HepG2 (cell line): Measurements from ENCODE around the gene ST6GALNAC3. TPM values are rescaled to one million over a fixed set of nuclear protein-coding genes. Genes with fewer than 3 reads are reported as not detected.

Experiments used
- ATAC-seq: fragments of 200-7000 bp; cut with Tn5 transposase; 3 replicates; pipeline ENCODE4 v1.9.1; 2020; ENCODE audit warnings: mild to moderate bottlenecking, moderate library complexity
- BruUV-seq: library from RNA; stranded (reverse); fragments of 400-500 nt; replicated peaks from 2 replicates; lab custom pipeline; 2021; lab: Mats Ljungman, UMichigan
- CTCF ChIA-PET: fragments of 300-600 bp; formaldehyde crosslinking; extraction: SDS; loops from one replicate; lab custom pipeline; 2021; ENCODE audit warnings: low total read pairs, inconsistent platforms, low intra/inter-chr PET ratio; lab: Yijun Ruan, JAX
- POLR2A ChIA-PET: fragments of 350-600 bp; sonication (Branson Sonifier 250); formaldehyde crosslinking; loops from one replicate; lab custom pipeline; 2020; ENCODE audit warnings: antibody characterized with exemption, inconsistent platforms; lab: Yijun Ruan, JAX
- DNase-seq: peaks from one replicate; pipeline ENCODE4 v3.0.0-alpha.2; 2015; ENCODE audit warnings: low spot score
- FAIRE-seq: peaks from 3 replicates; lab custom pipeline; 2011; peaks lifted over from hg19 to GRCh38; lab: Jason Lieb, UNC
- H2AFZ ChIP-seq: one replicate; pipeline ENCODE4 v1.6.1; 2011; ENCODE audit warnings: low read length, inconsistent platforms
- H3K27ac ChIP-seq: fragments of 300-600 bp; 3 replicates; pipeline ENCODE4 v1.8.0; 2011; ENCODE audit warnings: mixed run types, mild to moderate bottlenecking, mixed read lengths, low read length, inconsistent platforms; ENCODE audit not compliant: insufficient read depth; ENCODE audit errors: extremely low read length
- H3K27me3 ChIP-seq, 2 experiments: fragments of 200-600 bp in 1 of 2; 2 replicates in 1 of 2; 3 replicates in 1 of 2; pipeline versions ENCODE4 v1.6.0 to v1.8.0; 2011; ENCODE audit warnings: low read length in 2 of 2, mild to moderate bottlenecking in 2 of 2, moderate library complexity in 2 of 2, inconsistent platforms in 1 of 2; ENCODE audit not compliant: insufficient read depth in 2 of 2, control insufficient read depth in 1 of 2
- H3K36me3 ChIP-seq, 2 experiments: fragments of 200-600 bp in 1 of 2; replicated peaks in 1 of 2; 2 replicates in 1 of 2; 3 replicates in 1 of 2; pipeline versions ENCODE4 v1.5.1 to v1.8.0; 2011; ENCODE audit warnings: low read length in 2 of 2, inconsistent platforms in 1 of 2; ENCODE audit not compliant: insufficient read depth in 2 of 2, control insufficient read depth in 1 of 2
- H3K4me1 ChIP-seq: 2 replicates; pipeline ENCODE4 v1.5.1; 2012; ENCODE audit warnings: low read length, inconsistent platforms; ENCODE audit not compliant: insufficient read depth
- H3K4me2 ChIP-seq: 2 replicates; pipeline ENCODE4 v1.6.0; 2011; ENCODE audit warnings: low read depth, low read length, inconsistent platforms
- H3K4me3 ChIP-seq, 3 experiments: fragments of 200-600 bp in 1 of 3; sonication (generic), shearing (Covaris generic) in 1 of 3; replicated peaks in 1 of 3; 2 replicates each; pipeline ENCODE4 v1.5.1; 2011 to 2016; ENCODE audit warnings: low read length in 3 of 3, inconsistent platforms in 2 of 3, low read depth in 2 of 3, mild to moderate bottlenecking in 2 of 3, control low read depth in 1 of 3, mixed read lengths in 1 of 3; ENCODE audit not compliant: insufficient read depth in 1 of 3
- H3K79me2 ChIP-seq: one replicate; pipeline ENCODE4 v1.6.1; 2011; ENCODE audit warnings: low read length, inconsistent platforms; ENCODE audit not compliant: insufficient read depth
- H3K9ac ChIP-seq: 2 replicates; pipeline ENCODE4 v1.6.0; 2011; ENCODE audit warnings: mild to moderate bottlenecking, low read depth, low read length, inconsistent platforms; ENCODE audit not compliant: insufficient read depth
- H3K9me3 ChIP-seq: 2 replicates; pipeline ENCODE4 v1.5.1; 2012; ENCODE audit warnings: mild to moderate bottlenecking, low read length
- H4K20me1 ChIP-seq: 2 replicates; pipeline ENCODE4 v1.6.0; 2011; ENCODE audit warnings: inconsistent platforms, mild to moderate bottlenecking, low read length, moderate library complexity; ENCODE audit not compliant: insufficient read depth
- CBFB ChIP-seq: sonication (generic); formaldehyde crosslinking; IDR thresholded peaks from 2 replicates; pipeline ENCODE4 v1.4.0; 2020; ENCODE audit warnings: missing genetic modification reagents
- CREM ChIP-seq, 2 experiments: sonication (generic) in 1 of 2; formaldehyde crosslinking in 1 of 2; IDR thresholded peaks; 2 replicates each; pipeline versions ENCODE4 v1.4.0 to v1.6.1; 2016 to 2020; ENCODE audit warnings: antibody characterized with exemption in 1 of 2, mild to moderate bottlenecking in 1 of 2, missing genetic modification reagents in 1 of 2
- EZH2 ChIP-seq: conservative IDR thresholded peaks from 2 replicates; pipeline ENCODE4 v1.6.1; 2012; ENCODE audit warnings: mild to moderate bottlenecking, low read depth, low read length, moderate library complexity
- HCFC1 ChIP-seq: fragments of 150-350 bp; IDR thresholded peaks from 2 replicates; pipeline ENCODE4 v1.6.1; 2014; ENCODE audit warnings: low read depth, low read length
- HDAC2 ChIP-seq: sonication (generic); formaldehyde crosslinking; IDR thresholded peaks from 2 replicates; pipeline ENCODE4 v1.4.0; 2020; ENCODE audit warnings: missing genetic modification reagents
- KDM1A ChIP-seq: IDR thresholded peaks from 2 replicates; pipeline ENCODE4 v1.6.1; 2016; ENCODE audit warnings: missing compliant biosample characterization
- MBNL3 ChIP-seq: fragments of 250-450 bp; sonication (Bioruptor Pico); conservative IDR thresholded peaks from 2 replicates; pipeline ENCODE4 v1.8.0; 2022; ENCODE audit warnings: mild to moderate bottlenecking, inconsistent platforms
- TCF7L2 ChIP-seq: IDR thresholded peaks from 2 replicates; pipeline ENCODE4 v1.6.1; 2011; ENCODE audit warnings: mild to moderate bottlenecking, low read depth, low read length, moderate library complexity
- TFAP4 ChIP-seq: sonication (generic); IDR thresholded peaks from 2 replicates; pipeline ENCODE4 v1.6.1; 2016; ENCODE audit warnings: low read depth, borderline replicate concordance
- ZBTB3 ChIP-seq: sonication (generic); formaldehyde crosslinking; IDR thresholded peaks from 2 replicates; pipeline ENCODE4 v1.4.0; 2020; ENCODE audit warnings: low read depth, mild to moderate bottlenecking, moderate library complexity, missing genetic modification reagents, borderline replicate concordance
- ZBTB37 ChIP-seq: sonication (generic); formaldehyde crosslinking; IDR thresholded peaks from 2 replicates; pipeline ENCODE4 v1.4.0; 2020; ENCODE audit warnings: mild to moderate bottlenecking, missing genetic modification reagents
- ZBTB8A ChIP-seq: sonication (generic); formaldehyde crosslinking; IDR thresholded peaks from 2 replicates; pipeline ENCODE4 v1.4.0; 2020; ENCODE audit warnings: mild to moderate bottlenecking, low read depth, missing genetic modification reagents, borderline replicate concordance
- ZNF235 ChIP-seq: sonication (generic); formaldehyde crosslinking; IDR thresholded peaks from 2 replicates; pipeline ENCODE4 v1.8.1; 2023; ENCODE audit warnings: mild to moderate bottlenecking, missing genetic modification reagents, borderline replicate concordance
- ZNF350 ChIP-seq: sonication (generic); formaldehyde crosslinking; IDR thresholded peaks from 2 replicates; pipeline ENCODE4 v1.4.0; 2020; ENCODE audit warnings: mild to moderate bottlenecking, low read depth, missing genetic modification reagents, borderline replicate concordance
- ZNF564 ChIP-seq: sonication (generic); formaldehyde crosslinking; IDR thresholded peaks from 2 replicates; pipeline ENCODE4 v1.8.1; 2023; ENCODE audit warnings: mild to moderate bottlenecking, missing genetic modification reagents
- ZSCAN25 ChIP-seq: sonication (generic); formaldehyde crosslinking; IDR thresholded peaks from 2 replicates; pipeline ENCODE4 v1.8.0; 2022; ENCODE audit warnings: mild to moderate bottlenecking, missing genetic modification reagents
- ZSCAN5A ChIP-seq: sonication (generic); formaldehyde crosslinking; IDR thresholded peaks from 2 replicates; pipeline ENCODE4 v1.8.0; 2022; ENCODE audit warnings: mild to moderate bottlenecking, missing genetic modification reagents, borderline replicate concordance
- WGBS: methylation state at CpG from one replicate; pipeline ENCODE4 v1.1.6; 2017; ENCODE audit warnings: low lambda C conversion rate; 5-methylcytosine and 5-hydroxymethylcytosine counted together
- in situ Hi-C: cut with HindIII; loops from 2 replicates; pipeline ENCODE4 v1.10.0; 2017; ENCODE audit warnings: low pct_unique_long_range_greater_than_20kb; ENCODE audit not compliant: extremely low pct_ligation_motif_present
- intact Hi-C: fragments of 100-400 bp; cut with micrococcal nuclease; formaldehyde crosslinking; loops from one replicate; pipeline ENCODE4 v1.10.0; 2022; ENCODE audit not compliant: unreplicated experiment
- polyA plus RNA-seq, 8 experiments: library from polyadenylated mRNA; depleted of rRNA in 3 of 8; stranded (reverse) in 7 of 8; unstranded in 1 of 8; fragments of >200 nt; fragmentation: Illumina TruSeq in 4 of 8; extraction: Trizol in 4 of 8; gene quantifications; 2 replicates each; pipeline versions ENCODE4 v1.2.1 to v1.2.3, GENCODE V29; 2011 to 2016; ENCODE audit warnings: low read depth in 4 of 8, missing spikeins in 1 of 8, mixed read lengths in 1 of 8; ENCODE audit not compliant: insufficient read depth in 1 of 8
- total RNA-seq, 5 experiments: library from RNA; depleted of rRNA; stranded (reverse); fragments of >200 nt; fragmentation: Illumina TruSeq; extraction: Trizol; gene quantifications; 2 replicates each; pipeline ENCODE4 v1.2.3, GENCODE V29; 2016; ENCODE audit warnings: low read depth in 1 of 5

The ST6GALNAC3 gene
- total and polyA plus RNA-seq, 2 of the 13 experiments (the other 11 are each of a cell fraction or from before 2014, with no cell fraction given), result not detected

GRCh38 chr1:76189310-76189709 is 114.8 kb downstream of the ST6GALNAC3 start (continued):
- no peak for TF ChIP-seq ZSCAN25 (CRISPR knock-in tag)

- Histone ChIP-seq H3K9me3 (no peaks in the 10 kb centered on the region), H4K20me1 (no peaks in the 10 kb centered on the region), H3K4me3 (no peak overlapping the region), H3K79me2 (no peaks in the 10 kb centered on the region), H3K4me2 (no peak overlapping the region), H2AFZ (no peak overlapping the region), H3K4me1 (no peaks in the 10 kb centered on the region), H3K27me3 (no peaks in the 10 kb centered on the region), H3K36me3 (no peaks in the 10 kb centered on the region), H3K9ac (no peak overlapping the region), H3K27ac (no peak overlapping the region)
- TF ChIP-seq ZSCAN5A (CRISPR knock-in tag) (no peak), HCFC1 (no peak), ZNF350 (no peak), ZBTB37 (CRISPR knock-in tag) (no peak), ZBTB3 (CRISPR knock-in tag) (no peak), HDAC2 (CRISPR knock-in tag) (no peak), MBNL3 (CRISPR knock-in tag) (no peak), CBFB (CRISPR knock-in tag) (no peak), ZNF235 (no peak), ZNF564 (CRISPR knock-in tag) (no peak), ZBTB8A (CRISPR knock-in tag) (no peak), EZH2 (no peak), TFAP4 (no peak), TCF7L2 (no peak), KDM1A (CRISPR knock-in tag) (no peak), CREM (IDR thresholded peaks at IDR 0.05) (no peak), CREM (CRISPR knock-in tag; IDR thresholded peaks at IDR 0.05) (no peak)
- WGBS, result 10% methylated on average over 4 of the region's 4 CpGs
- intact Hi-C loops (no loop called here), in situ Hi-C loops (no loop called here)
- no TSS peak for BruUV-seq
- POLR2A ChIA-PET, result no interaction called here
- FAIRE-seq, result no peak
- DNase-seq, result no peak
- CTCF ChIA-PET, result no interaction called here
- ATAC-seq, result no peak
Observed at GRCh38 chr1:76190749-76191424, 116.3 kb downstream of the ST6GALNAC3 start.
